Immature natural killer cell (primary cell): ENCODE results near the gene FOXJ3. TPM values are rescaled to one million over a fixed set of nuclear protein-coding genes. Genes with fewer than 3 reads are reported as not detected.

Experiments used
- DNase-seq, 3 donors: peaks; one replicate each; pipeline ENCODE4 v3.0.0; 2022; ENCODE audit warnings: mixed read lengths in 1 of 3
- H3K27ac Mint-ChIP-seq, 6 donors: one replicate each; pipeline ENCODE4 v1.8.0; 2020; ENCODE audit warnings: mixed read lengths in 6 of 6, mild to moderate bottlenecking in 5 of 6, inconsistent platforms in 4 of 6, moderate library complexity in 3 of 6
- H3K27me3 Mint-ChIP-seq, 3 donors: one replicate each; pipeline ENCODE4 v1.8.0; 2020 to 2021; ENCODE audit warnings: low read depth in 3 of 3, mild to moderate bottlenecking in 3 of 3, mixed read lengths in 3 of 3, moderate library complexity in 3 of 3, inconsistent platforms in 1 of 3
- H3K36me3 Mint-ChIP-seq, 3 donors: one replicate each; pipeline ENCODE4 v1.8.0; 2020; ENCODE audit warnings: mixed read lengths in 3 of 3, inconsistent platforms in 2 of 3, mild to moderate bottlenecking in 2 of 3
- H3K4me1 Mint-ChIP-seq, 2 donors: one replicate each; pipeline ENCODE4 v1.8.0; 2020; ENCODE audit warnings: inconsistent platforms in 2 of 2, mild to moderate bottlenecking in 2 of 2, mixed read lengths in 2 of 2, moderate library complexity in 1 of 2
- H3K4me3 Mint-ChIP-seq, 5 donors: one replicate each; pipeline ENCODE4 v1.8.0; 2020; ENCODE audit warnings: mild to moderate bottlenecking in 5 of 5, mixed read lengths in 5 of 5, inconsistent platforms in 3 of 5, moderate library complexity in 3 of 5
- H3K9me3 Mint-ChIP-seq, 6 donors: one replicate each; pipeline ENCODE4 v1.8.0; 2020; ENCODE audit warnings: mild to moderate bottlenecking in 6 of 6, mixed read lengths in 6 of 6, inconsistent platforms in 4 of 6, moderate library complexity in 3 of 6
- polyA plus RNA-seq, 3 donors: library from polyadenylated mRNA; unstranded; fragments of 300-500 nt; fragmentation: Illumina TruSeq; gene quantifications; one replicate each; pipeline ENCODE4 v1.2.3, GENCODE V29; 2021

FOXJ3 gene
- polyA plus RNA-seq, 3 donors from 2014 or later = 16.3 to 32.3 (median 24.5) TPM

DNA sequence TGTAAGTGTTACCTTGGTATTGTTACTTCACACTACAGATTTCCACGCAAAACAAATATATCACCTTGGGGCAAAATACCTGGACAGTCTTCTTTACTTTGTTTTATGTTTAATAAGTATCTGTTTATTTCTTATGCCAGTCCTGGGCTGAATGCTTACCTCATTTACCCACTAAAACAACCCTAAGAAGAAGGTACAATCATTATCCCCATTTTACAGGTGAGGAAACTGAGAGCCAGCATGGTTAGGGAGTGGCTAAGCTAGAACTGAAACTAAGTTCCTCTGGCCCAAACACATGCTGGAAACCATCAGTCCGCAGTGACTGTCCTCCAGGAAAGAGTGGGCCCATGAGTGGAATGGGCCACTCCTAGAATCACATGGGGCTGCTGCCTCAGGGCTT, 194.8 kb downstream of the FOXJ3 start:
- Mint-ChIP-seq H3K4me3 (no peak overlapping the region), H3K9me3 (no peaks in the 10 kb centered on the region), H3K27me3 (peaks cover 0 to 12% (median 0%) of the 10 kb centered on the region in 3 donors), H3K4me1 (peaks cover 2 to 4% of the 10 kb centered on the region in 2 donors), H3K27ac (no peak overlapping the region), H3K36me3 (no peaks in the 10 kb centered on the region)
- no peak for DNase-seq

DNA sequence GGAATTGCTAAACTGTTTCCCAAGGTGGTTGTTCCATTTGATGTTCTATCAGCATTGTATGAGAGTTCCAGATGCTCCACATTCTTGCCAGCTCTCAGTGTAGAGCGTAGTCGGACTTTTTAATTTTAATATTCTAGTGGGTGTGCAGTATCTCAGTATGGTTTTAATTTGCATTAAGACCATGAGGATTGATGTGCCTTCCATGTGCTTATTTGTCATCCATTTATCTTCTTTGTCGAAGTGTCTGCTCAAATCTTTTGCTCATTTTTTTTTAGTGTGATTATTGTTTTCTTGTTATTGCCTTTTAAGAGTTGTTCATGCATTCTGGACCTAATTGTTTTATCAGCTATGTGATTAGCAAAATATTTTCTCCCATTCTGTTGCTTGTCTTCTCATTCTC, 195.6 kb downstream of the FOXJ3 start:
- Mint-ChIP-seq H3K27me3 (peaks cover 0 to 9% (median 0%) of the 10 kb centered on the region in 3 donors), H3K27ac (no peak overlapping the region), H3K4me1 (peaks cover 2 to 4% of the 10 kb centered on the region in 2 donors), H3K36me3 (no peaks in the 10 kb centered on the region), H3K9me3 (no peaks in the 10 kb centered on the region), H3K4me3 (no peak overlapping the region)
- DNase-seq = no peak

DNA sequence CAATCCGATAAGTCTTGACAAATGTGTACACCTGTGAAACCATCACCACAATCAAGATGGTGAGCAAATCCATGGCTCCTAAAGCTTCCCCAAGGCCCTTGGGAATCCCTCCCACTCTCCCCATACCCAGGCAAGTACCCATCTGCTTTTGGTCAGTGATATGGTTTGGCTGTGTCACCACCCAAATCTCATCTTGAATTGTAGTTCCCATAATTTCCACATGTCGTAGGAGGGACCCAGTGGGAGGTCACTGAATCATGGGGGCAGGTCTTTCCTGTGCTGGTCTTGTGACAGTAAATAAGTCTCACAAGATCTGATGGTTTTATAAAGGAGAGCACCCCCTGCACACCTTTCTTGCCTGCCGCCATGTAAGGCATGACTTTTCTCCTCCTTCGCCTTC, 196.4 kb downstream of the FOXJ3 start:
- Mint-ChIP-seq H3K27ac (no peak overlapping the region), H3K4me1 (peaks cover 2 to 4% of the 10 kb centered on the region in 2 donors), H3K27me3 (peaks cover 0 to 8% (median 0%) of the 10 kb centered on the region in 3 donors), H3K9me3 (no peaks in the 10 kb centered on the region), H3K4me3 (no peak overlapping the region), H3K36me3 (no peaks in the 10 kb centered on the region)
- no peak for DNase-seq

DNA sequence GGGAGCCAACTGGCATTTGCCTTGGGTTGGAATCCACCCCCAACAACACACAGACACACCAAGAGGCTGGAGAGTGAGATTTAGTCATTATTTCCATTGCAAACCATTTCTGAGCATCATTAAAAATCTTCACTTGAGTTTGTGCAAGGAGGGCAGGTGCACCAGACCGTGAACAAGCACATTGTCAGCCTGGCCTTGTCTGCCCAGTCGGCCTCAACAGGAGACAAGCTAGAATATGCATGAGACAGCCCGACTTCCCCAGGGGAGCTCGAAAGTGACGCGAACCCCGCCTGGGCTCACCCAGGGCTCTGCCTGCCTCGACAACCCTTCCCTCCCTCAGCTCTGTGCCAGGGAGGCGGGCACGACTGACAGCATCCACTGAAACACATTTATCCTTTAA, 197.3 kb downstream of the FOXJ3 start:
- Mint-ChIP-seq H3K9me3 (no peaks in the 10 kb centered on the region), H3K36me3 (no peaks in the 10 kb centered on the region), H3K27me3 (peaks cover 0 to 8% (median 0%) of the 10 kb centered on the region in 3 donors), H3K4me3 (no peak overlapping the region), H3K4me1 (no peaks in the 10 kb centered on the region), H3K27ac (no peak overlapping the region)
- DNase-seq = no peak

DNA sequence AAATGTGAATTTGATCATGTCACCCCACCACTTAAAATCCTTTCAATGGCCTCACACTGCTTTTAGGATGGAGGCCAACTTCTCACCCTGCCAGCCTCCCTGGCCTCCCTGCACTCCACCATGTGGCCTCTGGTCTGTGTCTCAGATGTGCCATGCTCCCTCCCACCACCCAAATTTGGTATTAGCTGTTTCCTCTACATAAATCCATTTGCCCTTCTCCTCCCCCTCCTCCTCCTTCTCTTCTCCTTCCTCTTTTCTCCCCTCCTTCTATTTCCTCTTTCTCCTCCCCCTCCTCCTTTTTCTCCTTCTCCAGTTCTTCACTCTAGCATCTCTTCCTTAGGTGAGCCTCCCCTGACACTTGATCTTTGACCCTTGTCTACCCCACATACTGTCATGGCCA, 198.6 kb downstream of the FOXJ3 start:
- H3K36me3 Mint-ChIP-seq = no peaks in the 10 kb centered on the region
- H3K27me3 Mint-ChIP-seq = peaks cover 0 to 8% (median 0%) of the 10 kb centered on the region in 3 donors
- H3K4me3 Mint-ChIP-seq = no peak overlapping the region
- no peak overlapping the region for H3K27ac Mint-ChIP-seq
- DNase-seq = no peak
- H3K4me1 Mint-ChIP-seq = no peaks in the 10 kb centered on the region
- no peaks in the 10 kb centered on the region for H3K9me3 Mint-ChIP-seq

DNA sequence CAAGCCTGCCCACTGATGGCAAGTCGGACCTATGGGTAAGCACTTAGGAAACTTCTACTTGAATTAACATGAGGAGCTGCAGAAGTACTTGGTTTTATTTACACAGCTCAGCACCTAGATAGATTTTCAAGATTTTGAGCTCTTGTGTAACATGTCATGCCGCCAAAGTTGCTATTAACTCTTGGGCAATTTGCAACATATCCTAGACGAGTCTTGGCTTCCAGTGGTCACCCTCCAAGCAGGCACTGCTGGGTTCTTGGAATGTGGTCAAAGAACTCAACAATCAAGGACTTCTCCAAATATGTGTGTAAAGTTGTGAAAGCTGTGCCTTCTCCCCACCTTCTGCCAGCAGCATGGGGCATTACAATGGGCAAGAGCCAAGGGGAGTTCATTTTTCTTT, 199.6 kb downstream of the FOXJ3 start:
- Mint-ChIP-seq H3K4me1 (no peaks in the 10 kb centered on the region), H3K36me3 (no peaks in the 10 kb centered on the region), H3K27ac (no peak overlapping the region), H3K9me3 (no peaks in the 10 kb centered on the region), H3K4me3 (no peak overlapping the region), H3K27me3 (peaks cover 0 to 8% (median 0%) of the 10 kb centered on the region in 3 donors)
- DNase-seq = no peak

DNA sequence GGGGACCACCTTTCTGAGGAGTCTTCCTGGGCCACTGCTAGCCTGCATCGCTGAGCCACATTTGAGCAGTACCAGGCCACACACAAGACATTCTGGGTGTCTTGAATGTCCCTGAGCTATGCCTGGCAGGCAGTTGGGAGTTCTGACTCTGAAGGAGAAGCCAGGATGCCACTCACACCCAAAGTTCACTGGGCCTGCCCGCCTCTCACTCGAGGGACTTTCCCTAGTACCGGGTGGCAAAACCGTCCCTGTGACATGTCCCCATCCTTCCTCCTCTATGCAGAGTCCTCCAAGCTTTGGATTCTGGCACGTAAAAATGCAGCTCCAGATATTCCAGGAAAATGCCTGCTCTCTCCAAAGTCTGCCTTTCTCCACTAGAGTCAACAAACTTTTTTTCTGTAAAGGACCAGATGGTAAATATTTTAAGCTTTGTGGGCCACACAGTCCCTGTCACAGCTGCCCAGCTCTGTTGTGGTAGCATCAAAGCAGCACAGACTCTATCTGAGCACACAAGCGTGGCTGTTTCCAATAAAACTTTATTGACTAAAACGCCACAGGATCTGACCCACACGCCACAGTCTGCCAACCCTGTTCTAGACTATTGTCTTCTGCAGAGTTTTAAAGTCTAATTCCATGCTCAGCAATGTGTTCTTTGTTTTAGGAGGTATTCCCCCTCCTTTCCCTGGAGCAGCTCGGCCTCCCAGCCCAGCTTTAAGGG, 201.1 kb downstream of the FOXJ3 start:
- no peak overlapping the region for H3K4me3 Mint-ChIP-seq
- DNase-seq = no peak
- peaks cover 0 to 8% (median 0%) of the 10 kb centered on the region in 3 donors for H3K27me3 Mint-ChIP-seq
- no peak overlapping the region for H3K27ac Mint-ChIP-seq
- H3K4me1 Mint-ChIP-seq = no peaks in the 10 kb centered on the region
- H3K36me3 Mint-ChIP-seq = no peaks in the 10 kb centered on the region
- H3K9me3 Mint-ChIP-seq = no peaks in the 10 kb centered on the region

DNA sequence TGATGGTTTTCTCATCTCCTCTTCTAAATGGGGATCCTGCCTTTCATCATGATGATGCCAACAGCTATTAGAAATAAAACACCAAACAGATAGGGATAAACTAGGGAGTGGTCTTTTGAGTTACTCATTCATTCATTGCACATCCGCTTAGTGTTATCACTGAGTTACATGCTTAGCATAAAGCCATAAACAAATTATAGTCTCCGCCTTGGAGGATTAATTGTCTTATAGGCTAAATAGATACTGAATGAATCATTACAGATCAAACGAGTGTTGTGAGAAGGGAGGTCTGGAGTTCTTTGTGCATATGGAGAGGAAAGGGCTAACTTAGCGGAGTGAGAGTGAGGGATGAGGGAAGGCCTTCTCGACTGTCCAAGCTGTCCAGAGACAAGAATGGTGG, 201.6 kb downstream of the FOXJ3 start:
- Mint-ChIP-seq H3K27me3 (peaks cover 0 to 6% (median 1%) of the 10 kb centered on the region in 3 donors), H3K36me3 (no peaks in the 10 kb centered on the region), H3K9me3 (no peaks in the 10 kb centered on the region), H3K4me1 (no peaks in the 10 kb centered on the region), H3K27ac (no peak overlapping the region), H3K4me3 (no peak overlapping the region)
- DNase-seq = no peak

DNA sequence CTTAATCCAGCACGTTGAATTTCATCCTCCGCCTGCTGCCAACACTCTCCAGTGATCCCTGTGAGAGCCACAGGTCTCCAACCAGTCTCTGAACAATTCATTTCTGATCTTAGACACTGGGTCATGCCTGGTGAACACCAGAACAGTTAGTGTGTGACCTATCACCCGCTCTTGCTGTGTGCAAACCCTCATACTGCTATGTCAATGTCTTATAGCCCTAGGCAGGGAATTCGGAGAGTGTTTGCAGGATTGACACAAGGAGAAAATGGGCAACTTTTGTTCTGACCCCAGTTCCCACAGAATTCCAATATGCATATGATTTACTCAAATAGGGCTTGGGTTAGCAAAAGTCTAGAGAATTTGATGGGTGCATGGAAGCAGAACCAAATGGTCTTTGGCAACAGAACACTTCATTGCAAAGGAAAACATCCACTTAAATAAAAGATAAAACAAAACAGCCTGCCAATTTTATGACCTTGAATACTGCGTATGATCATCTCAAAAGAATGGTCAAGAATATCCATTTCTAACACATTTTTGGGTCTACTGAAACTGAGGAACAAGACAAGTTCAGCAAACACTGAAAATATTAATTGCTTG, 204.9 kb downstream of the FOXJ3 start:
- DNase-seq = no peak
- Mint-ChIP-seq H3K4me1 (no peaks in the 10 kb centered on the region), H3K9me3 (no peaks in the 10 kb centered on the region), H3K27ac (no peak overlapping the region), H3K4me3 (no peak overlapping the region), H3K36me3 (no peaks in the 10 kb centered on the region), H3K27me3 (peaks cover 1 to 2% (median 1%) of the 10 kb centered on the region in 3 donors)

DNA sequence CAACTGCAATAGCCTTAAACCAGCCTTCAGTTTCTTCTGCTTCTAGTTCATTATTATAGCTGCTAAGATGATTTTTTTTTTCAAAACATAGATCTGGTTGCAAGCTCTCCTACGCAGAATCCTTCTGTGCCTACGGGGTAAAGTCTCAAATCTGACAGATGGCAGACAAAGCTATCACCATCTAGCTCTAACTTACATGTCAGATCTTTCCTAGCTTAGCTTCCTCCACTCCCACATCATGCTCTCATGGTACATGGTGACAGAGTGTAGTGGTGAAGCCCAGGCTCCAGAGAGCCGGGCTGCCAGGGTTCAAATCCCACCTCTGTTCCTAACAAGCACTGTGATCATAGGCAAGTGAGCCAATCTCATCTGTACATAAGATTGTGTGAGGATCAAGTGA, 206.1 kb downstream of the FOXJ3 start:
- no peaks in the 10 kb centered on the region for H3K4me1 Mint-ChIP-seq
- no peaks in the 10 kb centered on the region for H3K36me3 Mint-ChIP-seq
- no peak overlapping the region for H3K4me3 Mint-ChIP-seq
- DNase-seq = no peak
- H3K27ac Mint-ChIP-seq = no peak overlapping the region
- H3K9me3 Mint-ChIP-seq = no peaks in the 10 kb centered on the region
- H3K27me3 Mint-ChIP-seq = peaks cover 1 to 2% (median 1%) of the 10 kb centered on the region in 3 donors

DNA sequence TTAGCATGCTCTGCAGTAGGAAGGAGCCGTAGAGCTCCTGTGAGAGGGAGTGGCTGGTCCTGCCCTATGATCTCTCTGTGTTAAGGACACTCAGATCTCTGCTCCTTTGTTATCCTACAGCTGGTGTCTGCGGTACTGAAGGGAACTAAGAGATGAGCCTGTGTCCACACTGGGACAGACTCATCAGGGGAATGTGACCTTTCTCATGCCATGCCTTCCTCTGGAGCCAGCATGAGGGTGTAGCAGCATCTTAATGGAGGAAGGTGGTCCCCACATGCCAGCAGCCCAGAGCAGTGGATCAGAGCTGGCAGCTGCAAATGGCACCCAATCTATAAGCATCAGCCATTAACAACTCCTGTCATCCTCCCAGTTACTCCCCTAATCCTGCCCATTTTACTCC, 206.5 kb downstream of the FOXJ3 start:
- H3K9me3 Mint-ChIP-seq = no peaks in the 10 kb centered on the region
- no peak overlapping the region for H3K27ac Mint-ChIP-seq
- no peaks in the 10 kb centered on the region for H3K4me1 Mint-ChIP-seq
- no peaks in the 10 kb centered on the region for H3K36me3 Mint-ChIP-seq
- peaks cover 1 to 2% (median 1%) of the 10 kb centered on the region in 3 donors for H3K27me3 Mint-ChIP-seq
- no peak for DNase-seq
- no peak overlapping the region for H3K4me3 Mint-ChIP-seq

DNA sequence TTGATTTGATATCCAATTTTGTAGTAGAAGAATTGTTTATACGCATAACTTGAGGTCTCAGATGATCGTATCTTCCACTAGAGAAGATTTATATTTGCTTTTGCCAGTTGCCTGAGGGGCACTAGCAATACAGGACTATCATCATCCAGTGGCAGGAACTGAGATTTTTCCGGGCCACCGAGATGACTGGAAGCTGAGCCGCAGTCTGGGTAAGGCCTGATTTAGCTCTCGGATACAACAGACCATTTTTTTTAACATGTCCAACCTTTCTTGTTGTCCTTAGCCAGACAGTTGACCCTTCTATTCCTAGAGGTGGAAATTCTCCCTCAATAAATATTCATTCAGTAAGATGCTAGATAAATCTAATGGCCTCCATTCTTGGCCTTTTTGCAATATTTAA, 207.3 kb downstream of the FOXJ3 start:
- H3K36me3 Mint-ChIP-seq = no peaks in the 10 kb centered on the region
- H3K4me1 Mint-ChIP-seq = no peaks in the 10 kb centered on the region
- H3K9me3 Mint-ChIP-seq = no peaks in the 10 kb centered on the region
- no peak overlapping the region for H3K27ac Mint-ChIP-seq
- no peak for DNase-seq
- H3K4me3 Mint-ChIP-seq = no peak overlapping the region
- H3K27me3 Mint-ChIP-seq = peaks cover 1 to 2% (median 1%) of the 10 kb centered on the region in 3 donors
